PFSK-1 (cell line): ENCODE measurements around the gene SPTSSB.

ENCODE experiments used
- POLR2AphosphoS5 ChIP-seq: IDR thresholded peaks from 2 replicates; pipeline ENCODE4 v1.6.1; 2012; ENCODE audit warnings: low read depth, mild to moderate bottlenecking, control low read depth, low read length, moderate library complexity
- REST ChIP-seq, 2 experiments: IDR thresholded peaks; 2 replicates each; pipeline versions ENCODE4 v1.6.1 to v1.8.0; 2011 to 2012; ENCODE audit warnings: low read depth in 2 of 2, low read length in 2 of 2, control low read depth in 1 of 2, inconsistent platforms in 1 of 2, mild to moderate bottlenecking in 1 of 2, moderate library complexity in 1 of 2; ENCODE audit not compliant: insufficient read depth in 1 of 2

- TF ChIP-seq POLR2AphosphoS5, result no peak
- TF ChIP-seq REST (IDR thresholded peaks at IDR 0.05; ENCODE audit: insufficient read depth in 1 of 2, low read depth in 2 of 2, low read length in 2 of 2), result no peak
Measured at GRCh38 chr3:161320837-161321236, 50.5 kb downstream of the SPTSSB start.
